Transverse colon (tissue), 4 donors: ENCODE data around the gene CACNA2D4. TPM values are rescaled to one million over a fixed set of nuclear protein-coding genes. Genes with fewer than 3 reads are reported as not detected.

ENCODE experiments used
- DNase-seq: peaks from one replicate; pipeline ENCODE4 v3.0.0-alpha.2; 2019
- H3K27ac ChIP-seq, 4 donors: fragments of 200-600 bp; sonication (generic); 2 replicates each; pipeline ENCODE4 v1.5.1; 2016 to 2018; ENCODE audit warnings: inconsistent platforms in 4 of 4
- H3K27me3 ChIP-seq: fragments of 200-600 bp; sonication (generic); 2 replicates; pipeline ENCODE4 v1.5.1; 2017; ENCODE audit warnings: inconsistent platforms
- H3K36me3 ChIP-seq, 4 donors: fragments of 200-600 bp; sonication (generic); 2 replicates each; pipeline ENCODE4 v1.5.1; 2017 to 2019; ENCODE audit warnings: inconsistent platforms in 4 of 4
- H3K4me1 ChIP-seq, 4 donors: fragments of 200-600 bp; sonication (generic); 2 replicates each; pipeline ENCODE4 v1.5.1; 2017 to 2020; ENCODE audit warnings: inconsistent platforms in 4 of 4
- H3K4me3 ChIP-seq, 4 donors: fragments of 200-600 bp; sonication (generic); 1 replicate in 1 of 4; 2 replicates in 3 of 4; pipeline versions ENCODE4 v1.5.1 to v1.6.1; 2017 to 2019; ENCODE audit warnings: inconsistent platforms in 4 of 4
- H3K9me3 ChIP-seq, 2 donors: fragments of 200-600 bp; sonication (generic); 2 replicates each; pipeline ENCODE4 v1.5.1; 2017 to 2019; ENCODE audit warnings: inconsistent platforms in 2 of 2
- CTCF ChIP-seq, 5 experiments: fragments of 200-600 bp in 3 of 5; fragments of 450-650 bp in 2 of 5; sonication (generic) in 3 of 5; IDR thresholded peaks; 1 replicate in 2 of 5; 2 replicates in 3 of 5; pipeline ENCODE4 v1.5.1; 2016 to 2017; ENCODE audit warnings: antibody characterized with exemption in 5 of 5, inconsistent platforms in 3 of 5, mild to moderate bottlenecking in 2 of 5, moderate library complexity in 1 of 5
- EP300 ChIP-seq: sonication (generic); formaldehyde crosslinking; IDR thresholded peaks from one replicate; pipeline ENCODE4 v1.6.1; 2017; ENCODE audit warnings: antibody characterized with exemption, low read depth
- POLR2A ChIP-seq: fragments of 450-650 bp; IDR thresholded peaks from one replicate; pipeline ENCODE4 v1.6.1; 2016; ENCODE audit warnings: antibody characterized with exemption, mild to moderate bottlenecking, moderate library complexity
- POLR2AphosphoS5 ChIP-seq, 3 donors: sonication (generic); formaldehyde crosslinking; IDR thresholded peaks; one replicate each; pipeline ENCODE4 v1.6.1; 2016; ENCODE audit warnings: antibody characterized with exemption in 3 of 3
- WGBS, 2 donors: methylation state at CpG; one replicate each; pipeline ENCODE4 v1.1.5; 2018; ENCODE audit warnings: low coverage in 1 of 2; 5-methylcytosine and 5-hydroxymethylcytosine counted together
- in situ Hi-C, 4 donors: fragments of 200-750 bp; cut with MboI; loops; one replicate each; pipeline versions ENCODE4 v1.15.0 to v1.15.1; 2017; ENCODE audit warnings: low sequenced_read_pairs in 3 of 4, low pct_ligation_motif_present in 1 of 4, low pct_unique_long_range_greater_than_20kb in 1 of 4
- intact Hi-C: fragments of 100-400 bp; cut with DNase I; formaldehyde crosslinking; loops from one replicate; pipeline ENCODE4 v1.15.1; 2023; ENCODE audit warnings: low total_unique reads
- total RNA-seq, 4 donors: library from RNA; depleted of rRNA; stranded (reverse); fragments of >200 nt; gene quantifications; one replicate each; pipeline ENCODE4 v1.1.0, GENCODE V29; 2016

The CACNA2D4 gene
- total RNA-seq, 4 donors from 2014 or later = 6.5 to 22.8 (median 7.2) TPM; not detected in 1

- Histone ChIP-seq H3K4me3 (no peak overlapping the region), H3K9me3 (no peaks in the 10 kb centered on the region), H3K36me3 (no peaks in the 10 kb centered on the region), H3K4me1 (peaks cover 0 to under 1% (median 0%) of the 10 kb centered on the region in 4 donors), H3K27ac (no peak overlapping the region), H3K27me3 (peaks cover 13% of the 10 kb centered on the region)
- peak; percentile 4 for DNase-seq
- in situ Hi-C loops (no loop called here), intact Hi-C loops (no loop called here)
- no peak for TF ChIP-seq POLR2A
- TF ChIP-seq POLR2AphosphoS5 (IDR thresholded peaks at IDR 0.05) = no peak
- TF ChIP-seq EP300 = no peak
- no peak for TF ChIP-seq CTCF (IDR thresholded peaks at IDR 0.05)
- WGBS, 2 donors = 90% methylated on average over 5 of the region's 5 CpGs; no CpG with 5 or more reads in 1 of the 2 donors
These were observed 72.6 kb downstream of the CACNA2D4 start for GRCh38 chr12:1845886-1846285.

- Histone ChIP-seq H3K27ac (no peak overlapping the region), H3K4me1 (no peaks in the 10 kb centered on the region), H3K27me3 (peaks cover 13% of the 10 kb centered on the region), H3K4me3 (no peak overlapping the region), H3K36me3 (no peaks in the 10 kb centered on the region), H3K9me3 (no peaks in the 10 kb centered on the region)
- TF ChIP-seq POLR2A (no peak), EP300 (no peak), CTCF (IDR thresholded peaks at IDR 0.05) (no peak), POLR2AphosphoS5 (IDR thresholded peaks at IDR 0.05) (no peak)
- intact Hi-C loops = no loop called here
- DNase-seq = peak; percentile 3
- 63 to 85% methylated on average over 7 to 14 of the region's 14 CpGs for WGBS, 2 donors
- in situ Hi-C loops = no loop called here
These were observed 73.0 kb downstream of the CACNA2D4 start for GRCh38 chr12:1845427-1845826.

GRCh38 chr12:1844661-1845409 is 73.6 kb downstream of the CACNA2D4 start:
- no peak for DNase-seq
- H3K27me3 ChIP-seq = peaks cover 13% of the 10 kb centered on the region
- no peaks in the 10 kb centered on the region for H3K4me1 ChIP-seq
- no peaks in the 10 kb centered on the region for H3K36me3 ChIP-seq
- in situ Hi-C loops (no loop called here), intact Hi-C loops (no loop called here)
- TF ChIP-seq CTCF (IDR thresholded peaks at IDR 0.05) = no peak
- no peak for TF ChIP-seq POLR2A
- no peak for TF ChIP-seq EP300
- no peak for TF ChIP-seq POLR2AphosphoS5 (IDR thresholded peaks at IDR 0.05)
- no peak overlapping the region for H3K27ac ChIP-seq
- H3K9me3 ChIP-seq = no peaks in the 10 kb centered on the region
- WGBS, 2 donors = 32 to 54% methylated on average over 4 to 12 of the region's 12 CpGs
- no peak overlapping the region for H3K4me3 ChIP-seq

- no peaks in the 10 kb centered on the region for H3K9me3 ChIP-seq
- H3K27ac ChIP-seq = no peak overlapping the region
- intact Hi-C loops (no loop called here), in situ Hi-C loops (no loop called here)
- H3K4me3 ChIP-seq = no peak overlapping the region
- no peaks in the 10 kb centered on the region for H3K36me3 ChIP-seq
- WGBS, 2 donors = 63% methylated on average over 10 of the region's 10 CpGs; no CpG with 5 or more reads in 1 of the 2 donors
- peaks cover 13% of the 10 kb centered on the region for H3K27me3 ChIP-seq
- no peaks in the 10 kb centered on the region for H3K4me1 ChIP-seq
- TF ChIP-seq POLR2A = no peak
- no peak for TF ChIP-seq EP300
- no peak for TF ChIP-seq POLR2AphosphoS5 (IDR thresholded peaks at IDR 0.05)
- no peak for TF ChIP-seq CTCF (IDR thresholded peaks at IDR 0.05)
- peak; percentile 2 for DNase-seq
These were observed 74.2 kb downstream of the CACNA2D4 start for GRCh38 chr12:1844223-1844622.
